GM19397 (cell line): ENCODE measurements around the gene MADD.

Experiments used
- ATAC-seq: cut with Tn5 transposase; IDR thresholded peaks from one replicate; pipeline ENCODE4 v1.9.1; 2021; ENCODE audit warnings: mild to moderate bottlenecking, moderate library complexity; ENCODE audit not compliant: unreplicated experiment

The MADD gene

DNA sequence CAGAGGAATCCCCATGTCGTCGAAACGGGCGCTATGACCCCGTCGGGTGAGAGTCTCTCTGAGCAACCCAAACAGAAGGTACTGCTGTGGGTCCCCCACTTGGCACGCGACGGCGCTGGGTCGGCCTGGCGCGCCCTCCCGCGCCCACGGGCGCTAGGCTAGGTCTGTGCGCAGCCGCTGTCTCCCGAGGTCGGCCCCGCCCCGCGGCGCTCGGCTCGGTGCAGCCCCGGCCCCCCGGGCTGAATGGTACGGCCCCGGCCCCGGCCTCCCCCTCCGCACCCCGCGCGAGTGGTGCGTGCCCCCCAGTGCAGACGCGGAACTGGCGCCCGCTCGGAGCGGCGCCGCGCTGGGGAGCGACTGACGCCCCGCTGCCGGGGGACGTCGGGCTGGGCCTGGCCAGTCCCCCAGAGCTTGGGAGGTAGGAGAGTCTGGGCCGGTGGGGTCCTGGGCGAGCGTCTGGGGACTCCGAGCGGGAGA, at the start of gene MADD:
Gene MADD, plus strand, starts transcription at position 305 of the 477 bp plus-strand sequence.
- ATAC-seq: peak; percentile 79

DNA sequence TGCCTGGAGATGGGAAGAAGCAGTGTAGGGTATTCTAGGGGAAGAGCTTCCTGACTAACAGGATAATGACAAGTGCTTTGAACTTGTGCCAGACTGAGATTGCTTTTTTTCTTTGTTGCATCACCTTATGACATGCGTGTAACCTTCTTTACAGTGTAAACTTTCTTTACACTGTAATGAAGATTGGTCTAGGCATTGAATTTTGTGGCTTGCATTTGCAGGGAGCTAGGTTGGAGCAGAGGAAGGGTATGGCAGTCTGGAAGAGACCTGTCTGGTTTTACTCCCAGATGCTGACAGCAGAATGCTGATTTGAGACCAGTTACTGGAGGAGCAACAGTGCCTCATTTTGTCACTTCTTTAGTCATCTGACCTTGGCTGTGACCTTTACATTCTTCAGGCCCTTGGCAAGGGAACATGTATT, 49.5 kb upstream of the MADD start:
- no peak for ATAC-seq

DNA sequence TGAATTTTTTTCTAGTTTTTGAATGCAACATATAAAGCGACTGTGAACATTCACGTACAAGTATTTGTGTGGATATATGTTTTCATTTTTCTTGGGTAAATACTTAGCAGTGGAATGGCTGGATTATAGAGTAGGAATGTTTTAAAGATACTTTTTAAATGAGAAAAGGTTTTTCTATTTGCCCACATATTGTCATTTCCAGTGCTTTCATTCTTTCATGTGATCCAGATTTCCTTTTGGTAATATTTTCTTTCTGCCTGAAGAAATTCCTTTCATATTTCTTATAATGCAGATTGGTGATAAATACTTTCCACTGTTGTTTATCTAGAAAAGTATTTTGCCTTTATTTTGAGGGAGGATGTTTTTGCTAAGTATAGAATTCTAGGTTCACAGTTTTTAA, 47.2 kb upstream of the MADD start:
- ATAC-seq: no peak

DNA sequence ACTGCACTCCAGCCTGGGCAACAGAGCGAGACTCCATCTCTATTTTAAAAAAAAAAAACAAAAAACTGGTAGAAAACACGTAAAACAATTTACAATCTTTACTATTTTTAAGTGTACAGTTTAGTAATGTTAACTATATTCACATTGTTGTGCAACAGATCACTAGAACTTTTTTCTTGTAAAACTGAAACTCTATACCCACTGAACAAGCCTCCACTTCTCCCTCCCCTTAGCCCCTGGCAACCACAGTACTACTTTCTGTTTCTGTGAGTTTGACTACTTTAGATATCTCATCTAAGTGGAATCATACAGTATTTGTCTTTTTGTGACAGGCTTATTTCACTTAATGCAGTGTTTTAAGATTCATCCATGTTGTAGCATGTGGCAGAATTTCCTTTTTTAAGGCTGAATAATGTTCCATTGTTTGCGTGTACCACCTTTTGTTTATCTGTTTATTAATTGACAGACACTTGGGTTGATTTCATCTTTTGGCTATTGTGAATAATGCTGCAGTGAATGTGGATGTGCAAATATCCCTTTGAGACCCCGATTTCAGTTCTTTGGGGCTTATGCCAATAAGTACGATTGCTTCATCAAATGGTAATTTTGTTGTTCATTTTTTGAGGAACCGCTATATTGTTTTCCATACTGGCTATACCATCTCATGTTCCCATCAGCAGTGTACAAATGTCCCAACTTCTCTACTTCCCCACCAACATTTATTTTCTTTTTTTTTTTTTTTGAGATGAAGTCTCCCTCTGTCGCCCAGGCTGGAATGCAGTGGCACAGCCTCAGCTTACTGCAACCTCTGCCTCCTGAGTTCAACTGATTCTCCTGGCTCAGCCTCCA, 44.2 kb upstream of the MADD start:
- ATAC-seq: peak; percentile 79

DNA sequence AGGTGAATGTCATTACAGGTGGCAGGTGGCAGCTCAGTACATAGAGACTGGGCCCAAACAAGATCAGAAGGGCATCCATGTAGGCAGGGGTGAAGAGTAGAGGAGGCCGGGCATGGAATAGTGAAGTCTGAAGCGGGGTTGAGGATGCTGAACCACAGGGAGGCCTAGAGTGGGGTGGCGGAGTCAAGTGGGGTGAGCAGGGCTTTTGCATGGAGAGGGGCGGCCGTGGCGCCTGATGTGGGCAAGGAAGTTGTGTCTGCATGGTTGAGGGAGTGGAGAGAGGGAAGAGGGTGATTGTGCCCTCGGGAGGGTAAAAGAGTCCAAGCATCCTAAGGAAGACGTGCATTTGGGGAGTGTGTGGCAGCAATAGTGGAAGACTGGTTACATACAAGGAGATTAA, 40.8 kb upstream of the MADD start:
- no peak for ATAC-seq

DNA sequence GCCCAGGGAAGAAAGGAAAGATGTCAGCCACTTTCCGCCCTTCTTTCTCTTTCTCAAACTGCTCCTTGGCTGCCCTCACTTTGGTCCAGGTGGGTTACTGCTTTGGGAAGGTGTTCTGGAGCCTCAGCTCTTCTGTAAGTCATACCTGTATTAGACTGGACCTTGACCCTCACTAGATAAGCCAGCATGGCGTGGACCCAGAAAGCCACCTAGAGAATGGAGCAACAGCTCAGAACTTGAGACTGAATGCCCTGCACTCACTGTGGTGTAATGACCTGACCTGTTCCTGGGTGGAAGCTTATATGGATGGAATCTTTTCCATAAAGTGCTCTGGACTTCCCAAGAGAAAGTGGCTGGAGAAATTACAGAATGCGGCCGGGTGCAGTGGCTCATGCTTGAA, 36.9 kb upstream of the MADD start:
- ATAC-seq: no peak

DNA sequence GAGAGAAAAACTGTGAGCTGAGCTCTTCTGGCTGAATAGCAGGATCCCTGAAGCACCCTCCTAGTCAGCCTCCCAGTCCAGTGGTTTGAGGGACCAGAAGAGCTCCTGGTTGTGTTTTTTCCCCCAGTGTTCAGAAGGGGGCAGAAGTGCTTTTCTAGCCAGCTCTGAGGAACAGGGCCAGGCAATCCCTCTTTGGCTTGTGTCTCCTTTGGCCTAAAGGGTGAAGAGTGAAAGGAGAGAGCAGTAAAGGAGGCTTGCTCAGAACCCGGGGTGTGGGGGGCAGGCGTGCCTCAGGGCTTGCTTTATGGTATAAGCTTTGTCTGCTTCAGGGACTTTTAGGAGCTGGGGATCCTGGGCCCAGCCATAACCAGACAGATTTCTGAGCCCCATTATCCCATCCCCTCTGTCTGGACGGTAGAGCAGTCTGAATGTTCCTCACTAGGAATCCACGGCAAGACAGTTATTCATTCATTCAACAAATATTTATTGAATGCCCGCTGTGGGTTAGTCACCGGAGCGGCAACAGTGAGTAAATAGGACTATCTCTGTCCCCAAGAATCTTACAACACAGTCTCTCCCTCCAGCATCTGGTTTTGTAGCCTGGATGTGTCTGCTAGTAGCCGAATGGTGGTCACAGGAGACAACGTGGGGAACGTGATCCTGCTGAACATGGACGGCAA, 35.8 kb upstream of the MADD start:
- ATAC-seq: no peak

DNA sequence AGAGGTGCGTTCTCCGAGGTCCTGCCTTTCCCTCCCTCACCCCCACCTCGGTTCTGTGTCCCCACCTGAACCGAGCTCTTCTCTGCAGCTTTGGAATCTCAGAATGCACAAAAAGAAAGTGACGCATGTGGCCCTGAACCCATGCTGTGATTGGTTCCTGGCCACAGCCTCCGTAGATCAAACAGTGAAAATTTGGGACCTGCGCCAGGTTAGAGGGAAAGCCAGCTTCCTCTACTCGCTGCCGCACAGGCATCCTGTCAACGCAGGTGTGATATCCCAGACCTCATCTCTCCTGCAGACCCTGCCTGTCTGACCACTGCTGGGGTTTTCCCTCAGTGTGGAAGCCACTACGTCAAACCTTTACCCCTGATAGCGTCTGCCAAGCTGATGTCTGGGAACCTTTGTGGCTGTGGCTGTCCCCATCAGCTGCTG, 35.2 kb upstream of the MADD start:
- ATAC-seq: no peak

DNA sequence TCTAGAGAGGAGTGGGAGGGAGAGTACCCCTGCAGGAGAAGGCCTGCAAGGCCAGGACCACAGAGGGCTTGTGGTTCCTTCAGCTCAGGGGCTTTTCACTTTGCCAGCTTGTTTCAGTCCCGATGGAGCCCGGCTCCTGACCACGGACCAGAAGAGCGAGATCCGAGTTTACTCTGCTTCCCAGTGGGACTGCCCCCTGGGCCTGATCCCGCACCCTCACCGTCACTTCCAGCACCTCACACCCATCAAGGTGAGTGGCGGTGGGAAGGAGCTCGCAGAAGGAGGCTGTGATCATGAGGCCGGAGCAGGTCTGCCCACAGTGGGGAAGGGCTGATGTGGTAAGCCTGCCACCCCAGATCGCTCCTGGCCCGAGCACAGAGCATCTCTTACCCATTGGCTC, 34.8 kb upstream of the MADD start:
- ATAC-seq: no peak

DNA sequence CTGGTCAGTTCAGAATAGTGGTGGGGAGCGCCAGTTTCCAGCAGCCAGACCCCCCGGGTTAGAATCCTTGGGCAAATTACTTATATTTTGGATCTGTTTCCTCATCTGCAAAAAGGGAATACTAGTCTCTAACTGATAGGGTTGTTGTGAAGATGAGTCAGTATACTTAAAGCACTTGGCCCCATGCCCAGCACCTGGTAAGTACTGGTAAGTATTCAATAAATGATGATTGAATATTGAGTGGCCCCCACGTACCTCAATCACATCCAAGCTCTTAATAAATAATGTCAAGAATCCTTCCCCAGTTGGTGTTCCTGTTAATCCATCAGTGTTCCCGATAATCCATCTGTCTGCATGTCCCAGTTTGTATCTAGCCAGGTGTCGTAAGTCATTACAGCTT, 33.5 kb upstream of the MADD start:
- ATAC-seq: no peak

DNA sequence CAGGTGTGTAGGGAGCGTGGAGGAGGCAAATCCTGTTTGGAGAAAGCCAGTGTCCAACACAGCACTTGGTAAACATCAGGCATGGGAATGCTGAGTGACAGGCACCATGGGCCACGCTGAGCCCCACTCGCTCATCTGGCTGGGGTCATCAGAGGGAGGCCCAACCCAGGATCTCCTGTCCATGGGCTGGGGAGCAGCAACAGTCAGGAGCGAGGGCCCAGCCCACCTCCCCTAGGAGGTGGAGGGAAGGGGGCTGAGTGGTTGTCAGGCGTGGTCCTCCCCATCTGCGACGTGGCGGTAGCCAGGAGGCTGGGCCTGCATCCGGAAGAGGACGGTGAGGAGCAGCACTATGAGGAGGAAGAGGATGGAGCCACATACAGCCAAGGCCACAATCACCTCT, 30.1 kb upstream of the MADD start:
- no peak for ATAC-seq

DNA sequence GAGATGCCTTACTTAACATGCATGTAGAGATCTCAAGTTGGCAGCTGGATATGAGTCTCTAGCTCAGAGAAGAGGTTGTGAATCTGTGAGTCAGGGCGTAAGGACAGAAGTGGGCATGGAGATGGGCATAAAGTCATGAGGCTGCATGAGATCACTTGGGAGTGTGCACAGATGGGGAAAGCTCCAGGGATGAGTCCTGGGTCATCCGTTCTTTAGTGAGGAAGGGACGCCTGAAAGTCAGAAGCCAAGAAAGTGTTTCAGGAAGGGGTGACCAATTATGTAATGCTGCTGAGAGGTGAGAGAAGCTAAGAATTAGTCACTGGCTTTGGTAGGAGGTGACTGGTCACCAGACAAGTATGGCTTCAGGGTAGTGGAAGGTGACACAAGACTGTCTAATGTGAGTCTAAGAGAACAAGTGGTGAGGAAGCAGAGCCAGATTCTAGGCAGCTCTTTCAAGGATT, 28.1 kb upstream of the MADD start:
- ATAC-seq: no peak

DNA sequence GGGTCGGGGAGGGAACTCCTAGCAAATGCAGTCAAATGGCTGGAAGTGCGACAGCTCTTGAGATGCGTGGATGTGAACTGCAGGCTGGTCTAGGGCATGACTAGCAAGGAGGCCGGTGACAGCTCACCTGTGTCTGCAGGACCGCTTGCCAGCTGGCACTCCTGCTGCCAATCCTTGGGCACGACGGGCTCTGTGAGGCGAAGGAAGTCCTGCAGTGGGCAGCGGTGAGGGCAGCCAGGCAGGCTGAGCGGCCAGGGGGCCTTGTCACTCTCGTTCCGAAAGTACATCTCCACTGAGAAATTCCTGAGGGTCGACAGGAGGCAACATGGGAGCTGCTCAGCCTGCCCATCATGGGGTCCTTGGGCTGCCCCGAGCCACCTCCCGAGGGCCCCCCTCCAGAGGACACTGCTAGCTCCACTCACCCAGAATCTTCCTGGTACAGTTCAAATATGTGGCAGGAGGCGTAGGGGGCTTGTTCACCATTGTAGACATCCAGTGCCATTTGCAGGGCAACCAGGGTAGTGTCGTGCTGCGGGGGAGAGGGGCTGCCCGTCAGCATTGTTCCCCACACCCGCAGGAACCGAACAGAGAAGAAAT, 27.2 kb upstream of the MADD start:
- ATAC-seq: no peak

DNA sequence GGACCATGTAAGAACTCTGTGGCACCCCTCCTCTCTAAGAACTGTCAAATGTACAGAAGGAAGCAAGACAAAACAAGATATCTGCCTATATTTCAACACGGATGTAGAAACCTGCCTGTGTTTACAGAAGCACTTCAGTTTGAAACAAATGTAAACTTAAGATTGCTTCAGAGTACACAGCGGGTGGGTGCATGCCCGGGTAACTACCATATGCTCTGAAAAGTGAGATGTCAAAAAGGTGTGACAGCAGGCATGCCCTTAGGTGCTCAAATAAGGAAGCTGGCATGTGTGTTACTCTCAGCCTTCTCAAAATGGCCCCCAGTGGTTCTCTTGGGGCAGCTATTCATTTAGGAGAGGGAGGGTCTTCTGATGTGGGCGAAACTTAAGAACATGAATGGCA, 26.5 kb upstream of the MADD start:
- ATAC-seq: no peak

DNA sequence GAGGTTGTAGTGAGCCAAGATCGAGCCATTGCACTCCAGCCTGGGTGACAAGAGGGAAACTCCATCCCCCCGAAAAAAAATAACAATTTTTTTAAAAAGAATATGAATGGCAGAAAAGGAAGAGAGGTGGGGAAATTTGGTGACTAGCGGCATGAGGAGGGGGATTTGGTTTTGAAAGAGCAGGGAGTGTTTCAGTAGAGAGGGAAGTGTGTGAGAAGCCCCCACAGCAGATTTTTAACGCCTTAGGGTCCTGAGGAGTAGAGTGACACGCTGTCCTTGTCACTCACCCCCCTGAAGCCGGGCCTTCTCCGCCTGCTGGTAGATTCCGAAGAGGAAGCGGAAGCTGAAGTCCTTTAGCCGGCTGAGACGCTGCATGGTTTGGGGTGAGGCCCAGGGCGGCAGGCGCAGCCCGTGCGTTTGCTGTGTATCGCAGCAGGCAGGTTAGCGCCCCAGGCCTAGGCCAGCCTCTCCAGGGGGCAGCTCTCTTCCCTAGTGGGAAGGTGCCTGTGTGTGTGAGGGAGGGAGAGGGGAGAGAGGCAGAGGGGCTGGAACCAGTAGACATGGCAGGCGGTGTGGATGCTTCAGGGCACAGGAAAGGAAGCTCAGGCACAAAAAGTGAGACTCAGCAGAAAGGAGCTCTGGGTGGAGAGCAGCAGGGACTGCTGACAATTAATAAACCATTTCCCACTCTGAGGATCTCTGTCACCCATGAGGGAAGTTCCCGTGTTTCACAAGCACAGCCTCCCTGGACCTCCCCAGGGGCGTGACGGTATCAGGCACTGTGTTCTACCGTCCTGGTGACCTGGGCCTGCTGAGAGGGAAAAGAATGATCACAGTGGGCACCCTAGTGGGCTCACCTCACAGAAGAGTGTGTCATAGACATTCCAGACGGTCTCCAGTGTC, 25.2 kb upstream of the MADD start:
- no peak for ATAC-seq

DNA sequence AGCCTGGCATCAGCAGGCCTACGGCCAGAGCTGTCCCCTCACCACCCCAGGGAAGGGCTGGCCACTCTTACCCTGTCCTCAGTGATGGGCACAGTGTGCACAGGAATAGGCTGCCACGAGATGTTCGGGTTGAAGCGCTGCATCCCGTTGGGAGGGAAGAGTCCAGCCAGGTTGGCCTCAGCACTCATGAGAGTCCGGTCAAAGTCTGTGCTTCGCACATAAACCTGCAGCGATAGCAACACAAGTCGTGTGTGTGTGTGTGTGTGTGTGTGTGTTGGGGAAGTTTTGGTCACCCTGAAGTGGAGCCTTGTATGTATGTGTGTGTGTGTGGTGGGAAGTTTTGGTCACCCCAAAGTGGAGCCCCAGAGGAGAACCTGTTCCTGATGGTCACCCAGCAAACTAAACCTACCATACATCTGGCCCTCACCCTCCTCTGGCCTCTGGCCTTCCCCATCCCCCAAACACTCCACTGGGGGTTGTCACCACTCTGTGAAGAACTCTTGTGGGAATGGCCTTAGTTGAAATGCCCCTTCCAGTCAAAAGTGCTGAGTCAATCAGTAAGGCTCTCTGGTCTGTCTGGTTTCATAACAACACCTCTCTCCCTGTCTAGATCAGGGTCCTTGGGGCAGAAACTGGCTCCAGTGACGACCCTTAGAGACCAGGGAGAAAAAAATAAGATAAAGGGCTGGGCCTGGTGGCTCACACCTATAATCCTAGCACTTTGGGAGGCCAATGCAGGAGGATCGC, 24.1 kb upstream of the MADD start:
- ATAC-seq: no peak

DNA sequence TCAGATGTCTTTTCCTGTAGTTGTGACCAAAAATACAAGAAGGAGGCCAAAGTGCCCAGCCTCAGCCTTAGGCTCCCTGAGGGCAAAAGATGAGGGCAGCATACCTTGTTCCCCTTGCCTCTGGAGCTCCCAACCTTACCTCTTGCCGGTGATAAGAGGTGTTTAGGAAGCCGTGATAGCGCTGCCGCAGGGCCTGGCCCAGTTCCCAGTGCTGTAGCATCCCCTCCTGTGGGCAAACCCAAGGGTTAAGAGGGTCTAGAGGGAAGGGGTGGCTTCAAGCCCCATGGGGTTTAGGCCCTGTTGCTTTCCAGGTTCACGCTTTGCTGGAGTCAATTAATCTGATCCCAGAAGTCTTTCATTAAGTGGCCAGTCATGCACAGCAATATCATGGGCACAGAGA, 22.4 kb upstream of the MADD start:
- ATAC-seq: no peak

DNA sequence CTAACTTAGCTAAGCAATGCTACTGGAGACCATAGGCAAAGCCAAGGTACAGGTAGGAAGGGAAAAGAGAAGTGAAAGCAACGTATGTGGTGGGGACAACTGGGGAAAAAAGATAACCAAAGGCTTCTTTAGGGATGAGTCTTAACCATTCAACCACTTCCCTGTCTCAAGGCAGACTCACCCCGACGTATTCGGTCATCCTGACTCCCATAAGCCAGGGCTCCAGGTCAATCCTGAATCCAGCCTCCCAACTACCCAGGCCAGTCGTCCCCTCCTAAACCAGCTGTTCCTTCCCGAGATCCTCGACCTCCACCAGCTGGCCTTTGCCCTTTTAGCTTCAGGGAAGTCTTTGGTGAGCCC, 21.6 kb upstream of the MADD start:
- peak; percentile 21 for ATAC-seq

DNA sequence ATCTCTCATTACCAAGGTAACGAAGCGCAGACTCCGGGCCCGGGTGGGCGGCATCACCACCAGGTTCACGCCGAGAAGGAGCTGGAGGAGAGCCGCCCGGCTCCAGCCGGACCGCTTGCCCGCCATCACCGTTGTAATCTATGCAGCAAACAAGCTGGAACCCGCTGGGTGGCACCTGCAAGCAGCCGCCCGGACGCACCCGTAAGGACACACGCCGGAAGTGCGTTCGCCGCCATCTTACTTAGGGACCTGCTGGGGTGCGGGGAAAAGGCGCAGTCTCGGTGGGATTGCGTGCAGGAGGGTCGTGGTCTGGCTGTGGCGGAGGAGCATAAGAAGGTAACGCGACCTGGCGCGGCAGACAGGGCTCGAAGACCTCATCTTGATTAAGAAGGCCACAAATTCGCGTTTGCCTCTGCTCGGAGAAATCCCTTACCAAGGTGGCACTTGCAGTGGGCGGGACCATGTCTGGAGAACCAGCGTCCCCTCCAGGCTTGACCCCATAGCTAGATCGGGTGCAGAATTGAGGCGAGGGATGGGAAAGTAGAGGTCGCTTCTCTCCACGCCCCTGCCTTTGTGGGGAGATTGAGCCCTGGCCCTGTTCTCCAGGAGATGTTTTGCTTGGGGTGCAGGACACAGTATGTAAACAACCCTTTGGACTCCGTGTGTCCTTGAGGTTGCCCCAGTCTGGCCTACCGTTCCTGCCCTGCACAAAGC, 21.1 kb upstream of the MADD start, which contains the start of gene ACP2:
Gene ACP2, minus strand, starts transcription at position 151 of the 714 bp plus-strand sequence. Its CDS starts 25 bp downstream, at position 126.
- peak; percentile 87 for ATAC-seq
